GM19238 (cell line): ENCODE data around the gene LPIN1.

Source experiments
- DNase-seq: peaks from one replicate; pipeline ENCODE4 v3.0.0; 2011; ENCODE audit warnings: low spot score; ENCODE audit not compliant: insufficient read length

The LPIN1 gene

GRCh38 chr2:11762799-11763461, 16.5 kb downstream of the LPIN1 start:
- DNase-seq: no peak

- DNase-seq: no peak
Observed at GRCh38 chr2:11764359-11764758, 17.9 kb downstream of the LPIN1 start.

- DNase-seq: no peak
Observed at GRCh38 chr2:11764920-11765319, 18.5 kb downstream of the LPIN1 start.

GRCh38 chr2:11765501-11765900, 19.1 kb downstream of the LPIN1 start:
- no peak for DNase-seq

- DNase-seq: no peak
Observed at GRCh38 chr2:11766016-11766415, 19.6 kb downstream of the LPIN1 start.

GRCh38 chr2:11767779-11768178, 21.3 kb downstream of the LPIN1 start:
- DNase-seq: no peak

GRCh38 chr2:11768946-11769345, 22.5 kb downstream of the LPIN1 start:
- no peak for DNase-seq

- no peak for DNase-seq
Observed at GRCh38 chr2:11769516-11769915, 23.1 kb downstream of the LPIN1 start.

- no peak for DNase-seq
Observed at GRCh38 chr2:11770531-11771188, 24.2 kb downstream of the LPIN1 start.

- DNase-seq: no peak
Observed at GRCh38 chr2:11771971-11772615, 25.7 kb downstream of the LPIN1 start.

GRCh38 chr2:11773111-11773510, 26.7 kb downstream of the LPIN1 start:
- DNase-seq: no peak

GRCh38 chr2:11773747-11774525, 27.5 kb downstream of the LPIN1 start:
- DNase-seq: no peak

- no peak for DNase-seq
Observed at GRCh38 chr2:11774600-11774999, 28.2 kb downstream of the LPIN1 start.

- peak; percentile 47 for DNase-seq
Observed at GRCh38 chr2:11775384-11775783, 29.0 kb downstream of the LPIN1 start.

GRCh38 chr2:11777066-11777782, 30.8 kb downstream of the LPIN1 start:
- DNase-seq: no peak

- DNase-seq: no peak
Observed at GRCh38 chr2:11777886-11778415, 31.5 kb downstream of the LPIN1 start.

GRCh38 chr2:11778416-11778815, 32.0 kb downstream of the LPIN1 start:
- no peak for DNase-seq

- DNase-seq: peak; percentile 70
Observed at GRCh38 chr2:11778923-11779757, 32.7 kb downstream of the LPIN1 start.

- no peak for DNase-seq
Observed at GRCh38 chr2:11781602-11782001, 35.2 kb downstream of the LPIN1 start.

GRCh38 chr2:11784280-11784679, 37.8 kb downstream of the LPIN1 start:
- DNase-seq: no peak
